Glutamatergic neuron (in vitro differentiated cells): ENCODE data around the gene NSA2. TPM values are rescaled to one million over a fixed set of nuclear protein-coding genes. Genes with fewer than 3 reads are reported as not detected.

Experiments
- DNase-seq: peaks from one replicate; pipeline ENCODE4 v3.0.0; 2022
- H3K27ac Mint-ChIP-seq: one replicate; pipeline ENCODE4 v1.8.0; 2020; ENCODE audit warnings: mild to moderate bottlenecking, mixed read lengths, inconsistent platforms; ENCODE audit not compliant: unreplicated experiment
- H3K27me3 Mint-ChIP-seq: one replicate; pipeline ENCODE4 v1.8.0; 2020; ENCODE audit warnings: mild to moderate bottlenecking, moderate library complexity, mixed read lengths, inconsistent platforms; ENCODE audit not compliant: unreplicated experiment
- H3K36me3 Mint-ChIP-seq: one replicate; pipeline ENCODE4 v1.8.0; 2020; ENCODE audit warnings: mild to moderate bottlenecking, mixed read lengths, inconsistent platforms; ENCODE audit not compliant: unreplicated experiment
- H3K4me1 Mint-ChIP-seq: one replicate; pipeline ENCODE4 v1.8.0; 2020; ENCODE audit warnings: mild to moderate bottlenecking, low read depth, mixed read lengths, inconsistent platforms; ENCODE audit not compliant: unreplicated experiment
- H3K4me3 Mint-ChIP-seq: one replicate; pipeline ENCODE4 v1.8.0; 2020; ENCODE audit warnings: mild to moderate bottlenecking, mixed read lengths, inconsistent platforms; ENCODE audit not compliant: unreplicated experiment
- H3K9me3 Mint-ChIP-seq: one replicate; pipeline ENCODE4 v1.8.0; 2020; ENCODE audit warnings: mild to moderate bottlenecking, moderate library complexity, mixed read lengths, inconsistent platforms; ENCODE audit not compliant: unreplicated experiment
- CTCF ChIP-seq: fragments of 200-600 bp; sonication (generic); IDR thresholded peaks from one replicate; pipeline ENCODE4 v1.5.0; 2021; ENCODE audit not compliant: partially characterized antibody, unreplicated experiment
- total RNA-seq: library from RNA; stranded (reverse); fragmentation: NEBNext Ultra II Directional; extraction: Animal tissue kit (Norgen Biotek cat#: 25700); gene quantifications from one replicate; pipeline ENCODE4 v1.2.1, GENCODE V29; 2021; ENCODE audit not compliant: unreplicated experiment

The NSA2 gene
- total RNA-seq, 1 donor from 2014 or later, result 43.9 TPM

- Mint-ChIP-seq H3K4me1 (no peaks in the 10 kb centered on the region), H3K4me3 (no peak overlapping the region), H3K27ac (no peak overlapping the region)
These were observed 34.9 kb downstream of the NSA2 start for GRCh38 chr5:74801941-74802340.

GRCh38 chr5:74810915-74811314 is 43.9 kb downstream of the NSA2 start:
- Mint-ChIP-seq H3K27me3 (no peaks in the 10 kb centered on the region), H3K36me3 (peaks cover 4% of the 10 kb centered on the region), H3K27ac (no peak overlapping the region), H3K9me3 (no peaks in the 10 kb centered on the region), H3K4me3 (no peak overlapping the region), H3K4me1 (no peaks in the 10 kb centered on the region)
- no peak for TF ChIP-seq CTCF
- no peak for DNase-seq

More at GRCh38 chr5:74801941-74802340, 34.9 kb downstream of the NSA2 start:
- Mint-ChIP-seq H3K9me3 (peaks cover 1% of the 10 kb centered on the region), H3K36me3 (no peaks in the 10 kb centered on the region), H3K27me3 (no peaks in the 10 kb centered on the region)
- no peak for TF ChIP-seq CTCF
- no peak for DNase-seq

GRCh38 chr5:74816875-74817274 is 49.8 kb downstream of the NSA2 start:
- Mint-ChIP-seq H3K4me1 (no peaks in the 10 kb centered on the region), H3K36me3 (peaks cover 4% of the 10 kb centered on the region), H3K27me3 (no peaks in the 10 kb centered on the region), H3K27ac (no peak overlapping the region), H3K4me3 (no peak overlapping the region), H3K9me3 (no peaks in the 10 kb centered on the region)
- no peak for DNase-seq
- no peak for TF ChIP-seq CTCF

- H3K27ac Mint-ChIP-seq, result no peak overlapping the region
- no peak for DNase-seq
- H3K36me3 Mint-ChIP-seq, result no peaks in the 10 kb centered on the region
- no peaks in the 10 kb centered on the region for H3K27me3 Mint-ChIP-seq
- no peak for TF ChIP-seq CTCF
- H3K9me3 Mint-ChIP-seq, result no peaks in the 10 kb centered on the region
- no peak overlapping the region for H3K4me3 Mint-ChIP-seq
- no peaks in the 10 kb centered on the region for H3K4me1 Mint-ChIP-seq
These were observed 55.2 kb downstream of the NSA2 start for GRCh38 chr5:74822288-74822687.

GRCh38 chr5:74829413-74829812 is 62.4 kb downstream of the NSA2 start:
- no peaks in the 10 kb centered on the region for H3K36me3 Mint-ChIP-seq
- no peak for DNase-seq
- H3K4me3 Mint-ChIP-seq, result no peak overlapping the region
- H3K27me3 Mint-ChIP-seq, result no peaks in the 10 kb centered on the region
- TF ChIP-seq CTCF, result no peak
- no peak overlapping the region for H3K27ac Mint-ChIP-seq
- H3K9me3 Mint-ChIP-seq, result no peaks in the 10 kb centered on the region
- H3K4me1 Mint-ChIP-seq, result no peaks in the 10 kb centered on the region

Other genes with a start within 250 kb of the NSA2 start
- 302 TPM for gene ENC1, start 126.5 kb upstream of the NSA2 start, total RNA-seq
- gene HEXB, start 82.0 kb upstream of the NSA2 start, total RNA-seq, result 13.5 TPM
- gene GFM2, start 132 bp upstream of the NSA2 start, total RNA-seq, result 44.8 TPM
- gene FAM169A, start 99.1 kb downstream of the NSA2 start, total RNA-seq, result 9.5 TPM